Renal cortical epithelial cell (primary cell): Measurements from ENCODE around the gene HCN3. TPM values are rescaled to one million over a fixed set of nuclear protein-coding genes. Genes with fewer than 3 reads are reported as not detected.
A peak's percentile ranks its signal among the peaks of the same experiment; 100 is the strongest.

Source experiments
- DNase-seq: peaks from one replicate; pipeline ENCODE4 v3.0.0-alpha.2; 2011; ENCODE audit warnings: low read depth
- total RNA-seq: library from RNA; depleted of rRNA; stranded (reverse); fragments of >200 nt; gene quantifications from 2 replicates; pipeline ENCODE4 v1.2.3, GENCODE V29; 2014

HCN3 gene
- total RNA-seq, 1 donor from 2014 or later: 1.0 TPM

GRCh38 chr1:155254228-155254713, 23.0 kb upstream of the HCN3 start:
- DNase-seq: no peak

GRCh38 chr1:155254714-155255242, 22.5 kb upstream of the HCN3 start:
- no peak for DNase-seq

GRCh38 chr1:155255243-155256007, 21.8 kb upstream of the HCN3 start, which contains the start of gene ENTREP3:
TSS of gene ENTREP3 (minus strand) at chr1:155255483. CDS start at chr1:155254877, 606 bp downstream.
- peak; percentile 48 for DNase-seq

GRCh38 chr1:155256058-155256852, 21.0 kb upstream of the HCN3 start:
- no peak for DNase-seq

- no peak for DNase-seq
Measured at GRCh38 chr1:155260276-155260675, 17.0 kb upstream of the HCN3 start.

GRCh38 chr1:155261493-155261851, 15.8 kb upstream of the HCN3 start:
- no peak for DNase-seq

- peak; percentile 98 for DNase-seq
Measured at GRCh38 chr1:155261852-155262673, 15.2 kb upstream of the HCN3 start, which contains the start of gene SCAMP3. TSS of gene SCAMP3 (minus strand) at chr1:155262360. CDS start at chr1:155262151, 209 bp downstream.

- DNase-seq: no peak
Measured at GRCh38 chr1:155263067-155263466, 14.2 kb upstream of the HCN3 start.

GRCh38 chr1:155266553-155266952, 10.7 kb upstream of the HCN3 start:
- DNase-seq: no peak

- no peak for DNase-seq
Measured at GRCh38 chr1:155267373-155267772, 9.9 kb upstream of the HCN3 start.

GRCh38 chr1:155268630-155269029, 8.6 kb upstream of the HCN3 start:
- no peak for DNase-seq

- no peak for DNase-seq
Measured at GRCh38 chr1:155269381-155269780, 7.9 kb upstream of the HCN3 start.

GRCh38 chr1:155272466-155273342, 4.6 kb upstream of the HCN3 start:
- peak; percentile 61 for DNase-seq

- peak; percentile 83 for DNase-seq
Measured at GRCh38 chr1:155273343-155274245, 3.7 kb upstream of the HCN3 start, which contains the start of gene CLK2. TSS of gene CLK2 (minus strand) at chr1:155273504. CDS start at chr1:155270977, 2,527 bp downstream.

- DNase-seq: peak; percentile 27
Measured at GRCh38 chr1:155277902-155278688, 832 bp downstream of the HCN3 start.

GRCh38 chr1:155278689-155279160, 1.5 kb downstream of the HCN3 start:
- DNase-seq: no peak

- DNase-seq: no peak
Measured at GRCh38 chr1:155279268-155279667, 2.0 kb downstream of the HCN3 start.

GRCh38 chr1:155282488-155283091, 5.3 kb downstream of the HCN3 start:
- no peak for DNase-seq
